HG03159 (cell line): ENCODE measurements around the gene TMPRSS7.

ENCODE experiments used
- ATAC-seq: cut with Tn5 transposase; IDR thresholded peaks from one replicate; pipeline ENCODE4 v1.9.1; 2021; ENCODE audit warnings: mild to moderate bottlenecking, moderate library complexity; ENCODE audit not compliant: unreplicated experiment

Gene TMPRSS7

GRCh38 chr3:112093180-112093522, 58.6 kb downstream of the TMPRSS7 start:
- no peak for ATAC-seq

- ATAC-seq = no peak
Measured at GRCh38 chr3:112095731-112096130, 61.2 kb downstream of the TMPRSS7 start.

DNA sequence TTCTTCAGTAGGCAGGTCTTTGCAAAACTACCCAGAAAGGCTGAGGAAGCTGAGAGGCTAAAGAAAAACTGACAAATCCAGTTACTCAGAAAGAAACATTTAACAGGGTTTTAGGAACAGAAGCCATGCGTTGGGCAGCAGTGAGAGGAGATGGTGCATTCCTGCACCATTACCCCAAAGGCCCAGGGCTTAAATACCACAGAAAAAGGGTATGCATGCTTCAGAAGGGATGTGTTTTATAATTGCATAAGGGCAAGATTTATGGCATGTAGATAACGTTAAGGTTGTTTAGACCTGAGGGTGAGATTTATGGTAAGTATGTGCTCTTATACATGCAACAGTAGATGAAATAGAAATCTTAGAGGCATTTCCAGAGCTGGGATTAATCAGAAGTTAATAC, 61.6 kb downstream of the TMPRSS7 start:
- no peak for ATAC-seq

DNA sequence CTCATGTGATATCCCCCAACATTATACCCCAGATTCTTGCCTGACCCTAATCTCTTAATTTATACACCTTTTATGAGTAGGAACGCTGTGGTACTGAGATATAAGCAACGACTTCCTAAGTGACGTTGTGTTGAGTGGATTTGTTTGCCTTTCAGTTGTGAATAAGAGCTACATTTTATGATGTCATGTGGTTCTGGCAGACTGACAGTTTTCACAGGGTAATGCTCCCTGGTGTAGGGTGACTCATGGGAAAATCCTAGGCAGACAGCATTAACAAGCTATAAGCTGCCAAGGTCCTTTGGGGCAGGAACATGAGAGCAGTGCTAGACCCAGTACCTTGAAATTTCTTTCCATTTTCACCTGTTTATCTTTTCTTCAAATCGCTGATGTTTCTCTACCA, 62.8 kb downstream of the TMPRSS7 start:
- no peak for ATAC-seq

GRCh38 chr3:112101916-112102315, 67.4 kb downstream of the TMPRSS7 start:
- ATAC-seq = no peak

GRCh38 chr3:112104774-112105173, 70.2 kb downstream of the TMPRSS7 start:
- no peak for ATAC-seq

- ATAC-seq = no peak
Measured at GRCh38 chr3:112109322-112109721, 74.8 kb downstream of the TMPRSS7 start.

DNA sequence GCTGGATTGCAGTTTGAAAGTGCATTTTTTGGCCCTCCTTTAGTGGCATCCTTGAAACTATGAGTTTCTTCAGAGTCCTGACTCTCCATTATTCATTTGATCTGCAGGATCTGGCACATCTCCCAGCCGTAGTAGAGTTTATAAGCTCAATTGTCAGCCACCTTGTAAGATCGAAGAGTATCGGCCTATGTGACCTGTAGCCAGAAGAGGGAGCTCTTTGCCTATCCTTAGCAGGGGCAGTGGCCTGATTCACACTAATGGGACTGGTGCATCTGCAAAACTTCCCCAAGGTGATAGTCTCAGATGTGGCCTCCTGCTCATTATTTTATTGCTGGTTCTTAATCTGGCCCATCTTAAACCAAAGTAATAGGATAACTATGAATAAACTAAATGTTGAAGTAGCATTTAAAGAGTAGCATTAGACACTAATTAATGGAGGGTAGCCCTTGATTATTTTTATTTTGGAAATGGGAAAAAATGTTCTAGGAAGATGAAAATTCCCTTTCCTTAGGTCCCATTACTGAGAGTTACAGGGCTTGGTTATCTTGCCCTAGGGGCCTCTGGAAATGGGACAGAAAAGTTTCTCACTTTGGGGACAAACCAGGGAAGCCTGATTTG, 77.4 kb downstream of the TMPRSS7 start:
- ATAC-seq = peak; percentile 44

GRCh38 chr3:112114576-112115160, 80.1 kb downstream of the TMPRSS7 start:
- no peak for ATAC-seq

- peak; percentile 20 for ATAC-seq
Measured at GRCh38 chr3:112115161-112115739, 80.7 kb downstream of the TMPRSS7 start.

- no peak for ATAC-seq
Measured at GRCh38 chr3:112115806-112116383, 81.4 kb downstream of the TMPRSS7 start.

- no peak for ATAC-seq
Measured at GRCh38 chr3:112116748-112117186, 82.2 kb downstream of the TMPRSS7 start.

DNA sequence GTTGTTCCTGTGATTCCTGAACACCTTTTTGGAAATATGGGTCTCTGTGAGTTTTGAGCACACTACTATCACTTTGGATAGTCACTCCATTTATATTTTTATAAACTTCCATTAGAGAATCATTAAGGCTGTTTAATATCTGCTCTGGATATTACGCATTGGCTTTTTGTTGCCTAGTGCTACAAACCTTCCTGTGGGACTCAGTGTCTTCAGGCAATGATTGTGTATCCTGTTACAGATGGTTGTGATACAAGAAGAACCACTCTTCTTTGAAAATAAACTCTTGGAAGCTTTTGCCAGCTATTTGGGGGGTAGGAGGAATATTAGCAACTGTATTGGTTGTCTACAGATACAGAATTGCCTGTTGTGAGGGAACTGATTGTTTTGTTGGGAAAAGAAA, 82.9 kb downstream of the TMPRSS7 start:
- no peak for ATAC-seq

DNA sequence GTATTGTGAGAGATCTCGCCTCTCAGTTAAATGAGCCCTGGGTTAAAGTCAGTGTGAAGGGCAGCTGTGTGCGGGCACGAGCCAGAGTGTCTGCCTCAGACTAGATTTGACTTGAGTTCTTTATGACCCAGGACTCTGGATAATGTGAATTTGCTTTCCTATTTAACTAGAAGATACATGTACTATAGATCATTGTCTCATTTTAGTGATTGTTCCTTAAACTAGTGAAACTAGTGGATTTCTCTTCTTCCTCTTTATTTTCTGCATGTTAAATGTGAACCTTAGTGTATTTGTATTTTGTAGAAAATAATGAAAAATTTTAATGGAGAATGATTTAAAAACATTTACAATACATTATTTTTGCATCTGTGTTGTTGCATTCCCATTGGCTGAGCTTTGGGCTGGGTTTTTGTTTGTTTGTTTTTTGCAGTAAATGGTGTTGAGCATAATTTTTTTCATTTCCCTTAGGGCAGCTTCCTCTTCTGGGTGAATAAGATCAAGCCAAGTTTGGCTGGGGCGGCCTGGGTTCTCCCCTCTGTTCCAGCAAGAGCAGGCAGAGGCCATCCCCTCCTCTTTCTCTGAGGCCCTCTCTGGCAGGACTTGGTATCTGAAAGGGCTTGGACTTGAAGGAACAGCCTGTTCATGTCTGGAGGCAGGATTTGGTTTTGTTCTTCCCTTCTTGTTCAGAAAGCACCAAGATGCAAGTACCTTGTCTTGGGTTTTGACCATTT, 83.5 kb downstream of the TMPRSS7 start:
- peak; percentile 27 for ATAC-seq

DNA sequence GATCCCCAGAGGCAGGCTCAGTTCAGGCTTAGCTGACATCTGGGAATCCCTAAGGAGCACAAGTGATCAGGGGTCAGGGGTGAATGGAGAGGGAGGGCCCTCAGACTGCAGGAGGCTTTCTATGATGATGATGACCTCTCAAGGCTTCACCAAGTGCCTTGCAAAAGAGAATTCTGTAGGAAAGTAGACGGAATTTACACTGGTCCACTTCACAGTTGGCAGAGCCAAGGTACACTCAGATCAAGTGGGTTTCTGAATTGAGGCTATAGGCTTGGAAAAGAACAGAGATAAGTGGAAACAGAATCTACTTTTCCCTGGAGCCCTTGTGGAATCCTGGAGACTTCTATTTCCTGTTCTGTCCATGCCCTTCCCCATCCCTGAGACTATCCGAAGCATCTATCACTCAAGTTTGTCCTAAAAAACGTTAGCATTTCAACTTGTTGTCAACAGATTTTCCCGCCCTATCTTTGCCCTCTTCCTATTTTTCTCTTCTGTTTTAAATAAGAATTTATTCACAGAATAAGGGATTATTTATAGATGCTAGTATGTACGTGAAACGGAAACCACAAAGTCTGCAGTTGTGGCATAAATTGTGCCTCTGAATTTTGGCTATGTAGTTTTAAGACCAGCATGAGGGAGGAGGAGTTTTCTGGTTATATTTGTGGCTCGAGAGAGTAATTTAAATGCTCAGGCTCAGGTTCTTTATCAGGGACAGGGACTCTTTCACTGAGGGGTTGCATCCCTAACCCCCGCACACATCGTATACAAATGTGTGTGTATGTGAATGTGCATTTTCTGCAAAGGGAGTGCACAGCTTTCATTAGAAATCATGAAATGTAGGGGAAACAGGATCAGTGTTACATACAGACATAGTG, 85.7 kb downstream of the TMPRSS7 start:
- no peak for ATAC-seq

- ATAC-seq = no peak
Measured at GRCh38 chr3:112121577-112122547, 87.3 kb downstream of the TMPRSS7 start.

GRCh38 chr3:112122870-112123269, 88.3 kb downstream of the TMPRSS7 start:
- ATAC-seq = no peak

DNA sequence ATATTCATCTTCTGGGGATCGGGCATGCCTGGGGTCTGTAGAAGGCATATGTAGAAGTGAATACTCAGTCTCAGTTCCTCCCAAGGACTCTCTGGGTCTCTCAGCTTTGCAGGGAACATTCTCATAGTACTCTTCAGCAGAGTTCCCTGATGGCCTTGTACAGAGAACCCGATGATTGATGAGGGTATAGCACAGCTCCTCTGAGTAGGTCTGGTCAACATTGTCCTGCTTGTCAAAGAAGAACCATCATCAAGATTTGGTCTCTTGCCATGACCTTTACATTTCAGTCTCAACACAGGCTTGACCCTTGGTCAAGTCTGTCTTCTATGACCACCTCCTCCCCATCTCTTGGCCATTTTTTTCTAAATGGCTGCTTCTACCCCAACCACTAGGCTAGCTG, 89.0 kb downstream of the TMPRSS7 start:
- no peak for ATAC-seq

GRCh38 chr3:112124907-112125607, 90.5 kb downstream of the TMPRSS7 start:
- ATAC-seq = no peak
